Right lobe of liver (tissue), 6 donors: Measurements from ENCODE around the gene ZNF165. TPM values are rescaled to one million over a fixed set of nuclear protein-coding genes. Genes with fewer than 3 reads are reported as not detected.

Experiments used
- ATAC-seq, 4 donors: fragments of 200-7000 bp; cut with Tn5 transposase; one replicate each; pipeline ENCODE4 v1.9.1; 2020; ENCODE audit warnings: mild to moderate bottlenecking in 4 of 4, moderate library complexity in 4 of 4
- DNase-seq, 3 donors: peaks; one replicate each; pipeline ENCODE4 v3.0.0-alpha.2; 2020
- H3K27ac ChIP-seq, 3 donors: fragments of 200-600 bp; one replicate each; pipeline ENCODE4 v1.8.0; 2022
- H3K27me3 ChIP-seq, 2 donors: fragments of 200-600 bp; one replicate each; pipeline ENCODE4 v1.8.0; 2022
- H3K36me3 ChIP-seq, 4 donors: fragments of 200-600 bp; sonication (generic) in 1 of 4; one replicate each; pipeline versions ENCODE4 v1.5.1 to v1.8.0; 2017 to 2022; ENCODE audit warnings: control low read depth in 1 of 4
- H3K4me1 ChIP-seq, 4 donors: fragments of 200-600 bp; sonication (generic) in 1 of 4; one replicate each; pipeline versions ENCODE4 v1.5.1 to v1.8.0; 2017 to 2022; ENCODE audit warnings: control low read depth in 1 of 4
- H3K4me3 ChIP-seq, 3 donors: fragments of 200-600 bp; one replicate each; pipeline ENCODE4 v1.8.0; 2022
- H3K9me3 ChIP-seq, 4 donors: fragments of 200-600 bp; sonication (generic) in 1 of 4; one replicate each; pipeline versions ENCODE4 v1.5.1 to v1.8.0; 2017 to 2022; ENCODE audit warnings: control low read depth in 1 of 4
- CTCF ChIP-seq, 4 donors: fragments of 200-600 bp in 3 of 4; fragments of 450-650 bp in 1 of 4; IDR thresholded peaks; one replicate each; pipeline versions ENCODE4 v1.5.1 to v1.8.0; 2016 to 2022; ENCODE audit warnings: antibody characterized with exemption in 4 of 4, mild to moderate bottlenecking in 2 of 4
- POLR2A ChIP-seq: fragments of 450-650 bp; IDR thresholded peaks from one replicate; pipeline ENCODE4 v1.6.1; 2017; ENCODE audit warnings: antibody characterized with exemption, mild to moderate bottlenecking
- WGBS: methylation state at CpG from one replicate; pipeline ENCODE4 v1.1.6; 2018; ENCODE audit warnings: low coverage, low lambda C conversion rate; ENCODE audit not compliant: insufficient coverage; ENCODE audit errors: missing lambda C conversion rate; 5-methylcytosine and 5-hydroxymethylcytosine counted together
- intact Hi-C, 2 donors: fragments of 100-400 bp; cut with DNase I; formaldehyde crosslinking; loops; one replicate each; pipeline versions ENCODE4 v1.11.2 to v1.14.1; 2022
- total RNA-seq, 6 experiments: library from RNA; depleted of rRNA in 2 of 6; stranded (reverse); fragments of >200 nt in 2 of 6; fragmentation: NEBNext Ultra II Directional in 3 of 6; extraction: Animal tissue kit (Norgen Biotek cat#: 25700) in 3 of 6; gene quantifications; one replicate each; pipeline versions ENCODE4 v1.1.0 to v1.2.4, GENCODE V29; 2016 to 2023
- donor health status: DM: no; HTN: yes; CAD: no.
- donor health status: DM: no; HTN: no; CAD: no.
- donor health status: DM: no; HTN: no; CAD: no.
- donor health status: DM: no; HTN: yes; CAD: no.
- donor health status: DM: no; HTN: yes; CAD: no.

ZNF165 gene
- total RNA-seq, 6 experiments from 2014 or later: 0.24 to 3.0 (median 0.95) TPM

- no peak overlapping the region for H3K27ac ChIP-seq
- no peaks in the 10 kb centered on the region for H3K27me3 ChIP-seq
- no peaks in the 10 kb centered on the region for H3K9me3 ChIP-seq
- TF ChIP-seq CTCF (IDR thresholded peaks at IDR 0.05) (no peak), POLR2A (no peak)
- H3K4me3 ChIP-seq: no peak overlapping the region
- ATAC-seq (no peak), DNase-seq (no peak)
- H3K4me1 ChIP-seq: peaks cover 0 to 10% (median 4%) of the 10 kb centered on the region in 4 donors
- intact Hi-C loops: loop anchor here in 1 of 2 donors (10.0 kb wide), 1 partner anchor 229 kb away; no protein-coding TSS in a partner anchor
- H3K36me3 ChIP-seq: no peaks in the 10 kb centered on the region
- WGBS: 17% methylated on average over 3 of the region's 3 CpGs
These were observed 55.0 kb downstream of the ZNF165 start for GRCh38 chr6:28135393-28135792.

GRCh38 chr6:28136585-28137504, 56.5 kb downstream of the ZNF165 start:
- peak; percentile 64 for TF ChIP-seq POLR2A
- TF ChIP-seq CTCF (IDR thresholded peaks at IDR 0.05): no peak
- DNase-seq (peak; percentile 89 to 94 (median 91)), ATAC-seq (peak; percentile 83 to 89 (median 86))
- no peaks in the 10 kb centered on the region for H3K9me3 ChIP-seq
- H3K27me3 ChIP-seq: no peaks in the 10 kb centered on the region
- H3K36me3 ChIP-seq: no peaks in the 10 kb centered on the region
- intact Hi-C loops: loop anchor here in 1 of 2 donors (10.0 kb wide), 1 partner anchor 228 kb away; no protein-coding TSS in a partner anchor
- H3K27ac ChIP-seq: peak overlapping the region; percentile 82 to 85 (median 85)
- 0% methylated on average over 45 of the region's 58 CpGs for WGBS
- peak overlapping the region; percentile 63 to 84 (median 81) for H3K4me3 ChIP-seq
- peaks cover 0 to 10% (median 4%) of the 10 kb centered on the region in 4 donors for H3K4me1 ChIP-seq

GRCh38 chr6:28137505-28137981, 57.2 kb downstream of the ZNF165 start:
- Histone ChIP-seq H3K4me3 (peak overlapping the region; percentile 63 to 84 (median 81)), H3K27me3 (no peaks in the 10 kb centered on the region), H3K27ac (peak overlapping the region; percentile 82 to 85 (median 85)), H3K36me3 (no peaks in the 10 kb centered on the region), H3K9me3 (no peaks in the 10 kb centered on the region), H3K4me1 (peaks cover 0 to 12% (median 4%) of the 10 kb centered on the region in 4 donors)
- intact Hi-C loops: loop anchor here in 1 of 2 donors (10.0 kb wide), 1 partner anchor 227 kb away; no protein-coding TSS in a partner anchor
- ATAC-seq (peak in 2 of 4 donors; percentile 4 to 7), DNase-seq (no peak)
- WGBS: 1% methylated on average over 6 of the region's 6 CpGs
- TF ChIP-seq CTCF (IDR thresholded peaks at IDR 0.05) (no peak), POLR2A (no peak)

Other genes starting within 250 kb of the ZNF165 start
- gene OR2B2, start 168.2 kb upstream of the ZNF165 start, total RNA-seq: not detected
- gene OR2B6, start 123.3 kb upstream of the ZNF165 start, total RNA-seq: not detected
- gene ZSCAN16, start 44.0 kb downstream of the ZNF165 start, total RNA-seq: 1 to 10 TPM; 1.5 to 2.0 (median 1.7) TPM
- 1 to 10 TPM; 5.4 to 7.2 (median 6.8) TPM for gene ZKSCAN8, start 61.3 kb downstream of the ZNF165 start, total RNA-seq
- 1 to 10 TPM; 2.0 to 3.9 (median 3.3) TPM for gene ZSCAN9, start 144.7 kb downstream of the ZNF165 start, total RNA-seq
- gene ZKSCAN4, start 171.7 kb downstream of the ZNF165 start, total RNA-seq: 1 to 10 TPM; 1.1 to 2.6 (median 2.3) TPM
- 1 to 10 TPM in 1 of 6 experiments, under 1 TPM in 5; 0.15 to 1.0 (median 0.36) TPM for gene NKAPL, start 178.7 kb downstream of the ZNF165 start, total RNA-seq
- gene ZSCAN26, start 186.6 kb downstream of the ZNF165 start, total RNA-seq: 1 to 10 TPM; 2.7 to 8.1 (median 5.3) TPM
- gene PGBD1, start 201.0 kb downstream of the ZNF165 start, total RNA-seq: 1 to 10 TPM; 1.1 to 2.0 (median 1.3) TPM